ENCODE measurements around the gene RBM4B.

GRCh38 chr11:66696146-66696545 lies 18.5 kb upstream of the RBM4B start:
- no peak for TF ChIP-seq CTCF (conservative IDR thresholded peaks at IDR 0.05; ENCODE audit: low read length)
- no peak for TF ChIP-seq EZH2phosphoT487 (IDR thresholded peaks at IDR 0.05; ENCODE audit: borderline replicate concordance)

Data from Loucy (cell line).